Measurements from ENCODE around the gene KHNYN.

The KHNYN gene

DNA sequence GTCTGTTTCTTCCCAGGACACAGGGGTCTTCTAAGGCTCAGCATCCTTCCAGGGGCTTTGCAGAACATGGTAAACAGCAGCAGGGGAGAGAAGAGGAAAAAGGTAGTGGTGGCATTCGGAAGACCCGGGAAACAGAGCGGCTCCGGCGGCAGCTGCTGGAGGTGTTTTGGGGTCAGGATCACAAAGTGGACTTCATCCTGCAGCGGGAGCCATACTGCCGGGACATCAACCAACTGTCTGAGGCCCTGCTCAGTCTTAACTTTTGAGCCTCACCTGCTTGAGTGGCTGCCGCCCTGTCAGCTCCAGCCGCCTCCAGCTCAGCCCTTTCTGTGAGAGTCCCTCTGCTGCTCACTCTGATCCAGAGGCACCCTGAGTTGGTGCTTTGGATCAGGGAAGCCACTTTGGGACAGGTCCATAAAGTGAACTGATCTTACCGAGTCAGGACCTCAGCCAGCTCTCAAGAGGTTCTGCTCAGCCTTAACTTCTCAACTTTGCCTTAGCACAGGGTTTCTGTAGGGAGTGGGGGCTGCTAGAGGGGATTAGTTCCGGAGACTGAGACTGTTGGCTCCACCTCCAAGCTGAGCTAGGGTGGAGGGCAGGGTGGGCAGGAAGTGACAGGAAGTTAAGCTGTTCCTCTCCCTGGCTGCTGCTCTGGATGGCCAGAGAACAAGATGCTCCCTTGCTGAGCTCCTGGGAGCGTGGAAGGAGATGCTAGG is 7.4 kb downstream of the KHNYN start:
- Histone ChIP-seq H3K27ac (ENCODE audit: low read depth in 2 of 2, low read length in 2 of 2) (peak overlapping the region in 1 of 2 donors; percentile 46), H3K4me1 (ENCODE audit: control insufficient read depth in 2 of 2, insufficient read depth in 2 of 2, low read length in 2 of 2) (peaks cover 13 to 16% of the 10 kb centered on the region in 2 donors), H3K4me3 (ENCODE audit: low read length in 2 of 2) (no peak overlapping the region), H3K36me3 (ENCODE audit: control insufficient read depth in 2 of 2, insufficient read depth in 2 of 2, low read length in 2 of 2) (peaks cover 69 to 75% of the 10 kb centered on the region in 2 donors), H3K27me3 (ENCODE audit: control insufficient read depth in 2 of 2, insufficient read depth in 2 of 2, low read length in 2 of 2) (no peaks in the 10 kb centered on the region), H3K9ac (ENCODE audit: low read depth in 1 of 2, low read length in 2 of 2) (no peak overlapping the region), H3K9me3 (ENCODE audit: control insufficient read depth in 2 of 2, low read length in 2 of 2) (no peaks in the 10 kb centered on the region)

DNA sequence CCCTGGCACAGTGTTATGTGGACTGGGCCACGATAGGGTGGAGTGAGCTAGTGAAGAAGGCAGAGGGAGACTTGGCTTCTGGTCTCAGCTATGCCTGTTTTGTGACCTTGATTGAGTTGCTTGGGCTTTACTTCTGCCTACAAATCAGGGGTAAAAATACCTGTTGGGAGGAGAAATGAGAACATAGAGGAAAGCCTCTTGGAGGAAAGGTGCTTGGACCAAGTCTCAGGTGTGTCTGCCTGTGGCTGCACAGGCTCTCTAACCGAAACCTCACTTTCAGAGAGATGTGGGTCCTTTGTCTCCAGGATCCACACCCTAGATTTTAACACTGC is 7.9 kb downstream of the KHNYN start:
- H3K9ac ChIP-seq (ENCODE audit: low read depth in 1 of 2, low read length in 2 of 2) = no peak overlapping the region
- H3K4me1 ChIP-seq (ENCODE audit: control insufficient read depth in 2 of 2, insufficient read depth in 2 of 2, low read length in 2 of 2) = peaks cover 12 to 14% of the 10 kb centered on the region in 2 donors
- no peak overlapping the region for H3K27ac ChIP-seq (ENCODE audit: low read depth in 2 of 2, low read length in 2 of 2)
- H3K36me3 ChIP-seq (ENCODE audit: control insufficient read depth in 2 of 2, insufficient read depth in 2 of 2, low read length in 2 of 2) = peaks cover 64 to 70% of the 10 kb centered on the region in 2 donors
- H3K4me3 ChIP-seq (ENCODE audit: low read length in 2 of 2) = no peak overlapping the region
- no peaks in the 10 kb centered on the region for H3K9me3 ChIP-seq (ENCODE audit: control insufficient read depth in 2 of 2, low read length in 2 of 2)
- no peaks in the 10 kb centered on the region for H3K27me3 ChIP-seq (ENCODE audit: control insufficient read depth in 2 of 2, insufficient read depth in 2 of 2, low read length in 2 of 2)

DNA sequence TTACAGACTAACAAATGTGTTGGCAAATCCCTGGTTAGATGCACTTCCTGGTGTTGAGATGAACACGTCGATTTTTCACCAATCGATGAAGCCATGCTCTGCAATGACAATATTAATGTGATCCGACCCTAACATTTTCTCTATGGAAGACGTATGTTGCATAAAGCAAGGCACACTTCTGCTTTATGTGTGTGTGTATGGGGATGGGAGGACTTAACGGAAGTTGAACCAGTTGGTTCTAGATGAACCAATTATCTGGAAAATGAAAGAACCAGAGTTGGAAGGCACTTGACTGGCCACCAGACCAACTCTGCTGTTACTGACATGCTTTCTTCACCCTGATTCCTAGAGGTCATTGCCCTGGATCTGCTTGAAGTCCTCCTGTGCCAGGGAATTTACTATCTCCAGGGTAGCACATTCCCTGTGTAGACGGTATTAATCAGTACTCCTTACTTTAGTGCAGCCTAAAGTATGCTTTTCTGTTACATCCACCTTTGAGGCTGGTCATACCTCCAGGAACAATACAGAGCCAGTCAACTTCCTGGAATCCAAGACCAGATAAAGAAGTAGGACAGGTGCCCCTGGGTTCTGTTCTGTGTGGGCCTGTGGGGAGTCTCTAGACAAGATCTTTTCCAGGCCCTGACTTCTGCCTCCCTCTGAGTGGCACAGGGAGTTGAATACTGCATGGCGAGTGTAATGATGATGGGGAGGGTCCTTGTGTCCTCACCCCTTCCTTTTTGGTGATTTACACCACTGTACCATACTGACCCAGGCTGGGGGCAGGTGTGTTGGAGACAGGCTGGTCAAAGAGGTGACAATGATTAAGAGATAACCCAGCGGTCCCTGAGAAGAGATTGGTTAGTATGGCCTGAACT is 8.7 kb downstream of the KHNYN start:
- Histone ChIP-seq H3K9me3 (ENCODE audit: control insufficient read depth in 2 of 2, low read length in 2 of 2) (no peaks in the 10 kb centered on the region), H3K4me1 (ENCODE audit: control insufficient read depth in 2 of 2, insufficient read depth in 2 of 2, low read length in 2 of 2) (peaks cover 13 to 17% of the 10 kb centered on the region in 2 donors), H3K4me3 (ENCODE audit: low read length in 2 of 2) (no peak overlapping the region), H3K9ac (ENCODE audit: low read depth in 1 of 2, low read length in 2 of 2) (no peak overlapping the region), H3K27me3 (ENCODE audit: control insufficient read depth in 2 of 2, insufficient read depth in 2 of 2, low read length in 2 of 2) (no peaks in the 10 kb centered on the region), H3K36me3 (ENCODE audit: control insufficient read depth in 2 of 2, insufficient read depth in 2 of 2, low read length in 2 of 2) (peaks cover 56 to 63% of the 10 kb centered on the region in 2 donors), H3K27ac (ENCODE audit: low read depth in 2 of 2, low read length in 2 of 2) (no peak overlapping the region)

DNA sequence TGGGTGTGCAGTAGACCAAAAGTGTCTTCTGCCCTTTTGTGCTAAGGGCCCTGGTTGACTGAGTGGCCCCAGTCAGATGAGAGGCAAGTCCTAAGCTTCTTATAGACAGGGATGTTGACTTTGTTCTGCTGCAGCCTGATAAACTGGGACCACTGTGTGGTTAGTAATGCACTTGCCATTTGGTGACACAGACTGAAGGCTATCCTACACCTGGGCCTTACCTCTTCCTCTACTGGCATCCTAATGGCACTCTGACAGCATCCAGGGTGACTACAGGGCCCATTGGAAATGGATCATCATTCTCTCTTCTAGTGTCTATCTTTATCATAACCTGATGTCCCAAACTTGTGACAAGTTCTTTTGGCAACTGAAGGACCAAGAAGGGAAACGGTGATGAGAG is 9.5 kb downstream of the KHNYN start:
- no peak overlapping the region for H3K4me3 ChIP-seq (ENCODE audit: low read length in 2 of 2)
- no peak overlapping the region for H3K27ac ChIP-seq (ENCODE audit: low read depth in 2 of 2, low read length in 2 of 2)
- H3K9ac ChIP-seq (ENCODE audit: low read depth in 1 of 2, low read length in 2 of 2) = no peak overlapping the region
- no peaks in the 10 kb centered on the region for H3K27me3 ChIP-seq (ENCODE audit: control insufficient read depth in 2 of 2, insufficient read depth in 2 of 2, low read length in 2 of 2)
- H3K36me3 ChIP-seq (ENCODE audit: control insufficient read depth in 2 of 2, insufficient read depth in 2 of 2, low read length in 2 of 2) = peaks cover 48 to 55% of the 10 kb centered on the region in 2 donors
- H3K9me3 ChIP-seq (ENCODE audit: control insufficient read depth in 2 of 2, low read length in 2 of 2) = no peaks in the 10 kb centered on the region
- H3K4me1 ChIP-seq (ENCODE audit: control insufficient read depth in 2 of 2, insufficient read depth in 2 of 2, low read length in 2 of 2) = peaks cover 15 to 18% of the 10 kb centered on the region in 2 donors

DNA sequence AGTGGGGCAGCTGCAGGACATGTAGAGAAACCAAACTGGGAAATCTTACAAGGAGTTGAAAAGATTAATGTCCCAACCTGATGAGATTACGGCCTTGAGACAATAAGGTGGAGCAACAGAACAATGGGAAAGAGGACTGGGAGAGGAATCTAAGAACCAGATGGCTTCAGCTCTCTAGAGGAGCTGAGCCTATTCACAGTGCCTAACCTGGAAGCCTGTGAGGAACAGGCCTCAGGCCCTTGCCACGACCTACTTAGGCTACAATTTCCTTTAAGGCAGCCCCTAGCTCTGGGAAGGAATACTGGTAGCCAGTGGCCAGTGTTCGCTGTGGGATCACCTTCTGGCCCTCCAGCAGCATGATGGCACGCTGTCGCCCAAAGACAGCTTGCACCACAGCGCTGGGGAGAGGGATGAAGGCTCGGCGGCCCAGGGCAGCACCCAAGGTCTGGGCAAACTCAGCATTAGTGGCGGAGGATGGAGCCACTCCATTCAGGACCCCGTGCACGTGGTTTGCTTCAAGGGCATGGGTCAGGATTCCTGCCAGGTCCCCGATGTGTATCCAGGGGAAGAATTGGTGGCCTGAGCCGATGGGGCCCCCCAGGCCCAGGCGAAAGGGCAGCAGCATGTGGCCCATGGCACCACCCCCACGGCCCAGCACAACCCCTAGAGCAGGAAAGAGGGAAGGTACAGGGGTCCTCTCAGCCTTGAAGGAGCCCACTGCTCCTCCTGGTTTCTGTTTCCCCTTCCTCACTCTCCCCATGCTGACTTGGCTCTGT is 10.3 kb downstream of the KHNYN start:
- Histone ChIP-seq H3K9me3 (ENCODE audit: control insufficient read depth in 2 of 2, low read length in 2 of 2) (no peaks in the 10 kb centered on the region), H3K36me3 (ENCODE audit: control insufficient read depth in 2 of 2, insufficient read depth in 2 of 2, low read length in 2 of 2) (peaks cover 44 to 54% of the 10 kb centered on the region in 2 donors), H3K9ac (ENCODE audit: low read depth in 1 of 2, low read length in 2 of 2) (no peak overlapping the region), H3K4me3 (ENCODE audit: low read length in 2 of 2) (no peak overlapping the region), H3K4me1 (ENCODE audit: control insufficient read depth in 2 of 2, insufficient read depth in 2 of 2, low read length in 2 of 2) (peaks cover 15 to 18% of the 10 kb centered on the region in 2 donors), H3K27ac (ENCODE audit: low read depth in 2 of 2, low read length in 2 of 2) (no peak overlapping the region), H3K27me3 (ENCODE audit: control insufficient read depth in 2 of 2, insufficient read depth in 2 of 2, low read length in 2 of 2) (no peaks in the 10 kb centered on the region)

DNA sequence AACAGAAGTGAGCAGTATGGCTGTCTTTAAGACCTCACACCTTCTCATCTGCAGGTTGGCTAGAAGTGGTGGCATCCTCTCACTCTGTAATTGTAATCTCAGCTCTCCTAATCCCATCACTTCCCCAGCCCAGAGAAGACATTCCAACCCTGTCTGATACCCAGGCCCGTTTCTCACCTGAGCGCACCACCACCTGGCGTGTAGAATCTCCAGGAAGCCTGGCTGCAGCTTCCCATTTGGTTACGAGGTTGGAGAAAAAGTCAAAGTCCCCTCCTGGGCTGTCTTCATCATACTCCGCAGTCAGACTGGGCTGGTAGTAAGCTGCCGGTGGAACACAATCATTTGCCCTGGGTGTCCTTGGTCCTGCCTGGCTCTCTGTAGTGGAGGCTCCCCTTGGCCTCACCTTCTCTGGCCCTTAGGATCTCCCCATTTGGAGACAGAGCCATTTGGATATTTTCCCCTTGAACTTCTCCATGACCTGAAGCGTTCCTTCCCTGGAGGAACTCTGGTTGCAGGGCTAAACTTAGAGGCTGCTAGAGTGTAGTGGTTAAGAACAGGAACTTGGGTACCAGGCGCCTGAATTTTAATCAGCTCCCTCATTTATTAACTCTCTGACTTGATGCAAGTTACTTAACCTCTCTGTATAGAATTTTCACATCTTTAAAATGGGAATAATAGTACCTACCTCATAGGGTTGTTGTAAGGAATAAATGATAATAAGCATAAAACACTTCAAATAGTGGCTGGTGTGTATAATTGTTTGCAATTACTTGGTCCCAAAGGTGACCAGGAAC is 11.0 kb downstream of the KHNYN start:
- no peak overlapping the region for H3K4me3 ChIP-seq (ENCODE audit: low read length in 2 of 2)
- H3K36me3 ChIP-seq (ENCODE audit: control insufficient read depth in 2 of 2, insufficient read depth in 2 of 2, low read length in 2 of 2) = peaks cover 44 to 48% of the 10 kb centered on the region in 2 donors
- no peaks in the 10 kb centered on the region for H3K9me3 ChIP-seq (ENCODE audit: control insufficient read depth in 2 of 2, low read length in 2 of 2)
- no peaks in the 10 kb centered on the region for H3K27me3 ChIP-seq (ENCODE audit: control insufficient read depth in 2 of 2, insufficient read depth in 2 of 2, low read length in 2 of 2)
- no peak overlapping the region for H3K27ac ChIP-seq (ENCODE audit: low read depth in 2 of 2, low read length in 2 of 2)
- no peak overlapping the region for H3K9ac ChIP-seq (ENCODE audit: low read depth in 1 of 2, low read length in 2 of 2)
- peaks cover 15 to 18% of the 10 kb centered on the region in 2 donors for H3K4me1 ChIP-seq (ENCODE audit: control insufficient read depth in 2 of 2, insufficient read depth in 2 of 2, low read length in 2 of 2)

DNA sequence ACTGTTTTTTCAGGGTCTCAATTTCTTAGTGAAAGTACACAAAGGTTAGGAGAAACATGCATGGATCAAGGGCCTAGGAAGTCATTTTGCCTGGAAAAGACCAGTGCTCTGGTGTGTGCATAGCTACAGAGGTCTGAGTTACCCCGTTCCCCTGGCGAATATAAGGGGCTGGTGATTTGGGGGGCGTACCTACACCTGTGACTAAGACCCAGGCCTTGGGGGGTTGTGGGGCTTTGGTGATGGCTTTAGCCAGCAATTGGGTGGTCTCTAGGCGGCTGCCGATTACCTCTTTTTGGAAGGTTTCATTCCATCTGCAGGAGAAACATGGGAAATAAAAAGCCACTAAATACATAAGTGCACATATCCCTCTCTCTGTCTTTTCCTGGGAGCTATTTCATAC is 11.7 kb downstream of the KHNYN start:
- Histone ChIP-seq H3K27ac (ENCODE audit: low read depth in 2 of 2, low read length in 2 of 2) (peak overlapping the region; percentile 99), H3K36me3 (ENCODE audit: control insufficient read depth in 2 of 2, insufficient read depth in 2 of 2, low read length in 2 of 2) (peaks cover 37 to 41% of the 10 kb centered on the region in 2 donors), H3K4me3 (ENCODE audit: low read length in 2 of 2) (peak overlapping the region; percentile 84 to 94)

DNA sequence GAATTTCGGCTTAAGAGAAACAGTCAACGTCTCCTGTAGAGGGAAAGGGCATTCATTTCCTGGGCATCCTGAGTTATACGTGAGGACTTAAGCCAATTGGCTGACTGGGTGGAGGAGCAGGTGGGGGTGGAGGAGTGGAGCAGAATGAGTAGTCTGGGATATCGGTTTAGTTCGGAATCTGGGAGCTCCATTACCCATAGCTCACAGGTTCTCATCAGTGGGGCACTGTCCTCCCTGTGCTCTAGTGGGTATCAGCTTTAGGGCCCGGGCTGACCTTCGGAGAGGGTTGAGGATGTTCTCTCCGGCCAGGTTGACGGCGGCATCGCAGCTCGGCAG is 12.1 kb downstream of the KHNYN start:
- peak overlapping the region; percentile 99 for H3K27ac ChIP-seq (ENCODE audit: low read depth in 2 of 2, low read length in 2 of 2)
- no peaks in the 10 kb centered on the region for H3K9me3 ChIP-seq (ENCODE audit: control insufficient read depth in 2 of 2, low read length in 2 of 2)
- H3K9ac ChIP-seq (ENCODE audit: low read depth in 1 of 2, low read length in 2 of 2) = peak overlapping the region; percentile 94 to 97
- peak overlapping the region; percentile 84 to 94 for H3K4me3 ChIP-seq (ENCODE audit: low read length in 2 of 2)
- no peaks in the 10 kb centered on the region for H3K27me3 ChIP-seq (ENCODE audit: control insufficient read depth in 2 of 2, insufficient read depth in 2 of 2, low read length in 2 of 2)
- H3K36me3 ChIP-seq (ENCODE audit: control insufficient read depth in 2 of 2, insufficient read depth in 2 of 2, low read length in 2 of 2) = peaks cover 33 to 37% of the 10 kb centered on the region in 2 donors
- peaks cover 10 to 18% of the 10 kb centered on the region in 2 donors for H3K4me1 ChIP-seq (ENCODE audit: control insufficient read depth in 2 of 2, insufficient read depth in 2 of 2, low read length in 2 of 2)

More for the DNA sequence above, 11.7 kb downstream of the KHNYN start:
- peaks cover 11 to 18% of the 10 kb centered on the region in 2 donors for H3K4me1 ChIP-seq (ENCODE audit: control insufficient read depth in 2 of 2, insufficient read depth in 2 of 2, low read length in 2 of 2)
- no peaks in the 10 kb centered on the region for H3K9me3 ChIP-seq (ENCODE audit: control insufficient read depth in 2 of 2, low read length in 2 of 2)
- no peaks in the 10 kb centered on the region for H3K27me3 ChIP-seq (ENCODE audit: control insufficient read depth in 2 of 2, insufficient read depth in 2 of 2, low read length in 2 of 2)
- H3K9ac ChIP-seq (ENCODE audit: low read depth in 1 of 2, low read length in 2 of 2) = peak overlapping the region; percentile 94 to 97

DNA sequence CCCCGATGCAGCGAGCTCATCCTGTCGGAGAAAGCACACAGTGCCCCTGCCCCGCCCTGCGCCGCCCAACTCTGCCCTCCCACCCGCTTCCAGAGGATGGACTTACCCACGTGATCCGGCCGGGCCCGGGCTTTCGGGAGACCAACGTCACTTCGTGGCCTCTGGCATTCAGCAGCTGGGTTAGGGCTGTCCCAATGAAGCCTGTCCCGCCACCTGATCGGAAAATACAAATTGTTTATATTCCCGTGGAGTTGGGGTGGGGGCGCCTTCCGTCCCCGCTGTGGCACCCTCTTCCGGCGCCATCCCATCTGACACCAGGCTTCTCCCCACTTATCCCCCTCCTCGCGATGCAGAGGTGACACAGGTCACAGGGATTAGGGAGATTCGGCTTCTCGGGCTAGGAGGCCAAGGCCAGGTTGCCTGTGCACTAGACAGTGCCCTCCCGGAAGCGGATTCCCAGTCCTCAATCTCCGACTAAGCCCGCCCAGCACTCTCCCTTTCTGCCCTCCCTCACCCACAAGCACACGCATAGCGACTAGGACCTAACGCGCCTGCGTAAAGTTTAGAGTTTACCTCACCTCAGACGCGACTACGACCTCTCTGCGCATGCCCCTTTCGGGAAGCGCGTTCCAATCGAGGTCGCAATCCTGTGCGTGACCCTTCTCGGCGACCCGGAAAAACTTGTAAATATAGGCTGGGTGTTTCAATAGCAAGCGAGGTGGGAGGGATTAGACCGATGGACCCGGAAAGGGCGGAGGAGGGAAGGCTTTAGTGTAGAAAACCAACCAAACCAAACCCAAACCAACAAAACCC is 12.7 kb downstream of the KHNYN start, which contains the start of gene SDR39U1:
TSS of gene SDR39U1 (minus strand) at position 537 of the 813 bp plus-strand sequence. CDS start at position 530, 7 bp downstream.
- Histone ChIP-seq H3K4me1 (ENCODE audit: control insufficient read depth in 2 of 2, insufficient read depth in 2 of 2, low read length in 2 of 2) (peaks cover 10 to 16% of the 10 kb centered on the region in 2 donors), H3K9me3 (ENCODE audit: control insufficient read depth in 2 of 2, low read length in 2 of 2) (no peaks in the 10 kb centered on the region), H3K27me3 (ENCODE audit: control insufficient read depth in 2 of 2, insufficient read depth in 2 of 2, low read length in 2 of 2) (no peaks in the 10 kb centered on the region)

More for the DNA sequence above, 12.7 kb downstream of the KHNYN start, which contains the start of gene SDR39U1:
- Histone ChIP-seq H3K4me3 (ENCODE audit: low read length in 2 of 2) (peak within 1 kb of the TSS; percentile 84 to 94), H3K9ac (ENCODE audit: low read depth in 1 of 2, low read length in 2 of 2) (peak within 1 kb of the TSS; percentile 94 to 97), H3K36me3 (ENCODE audit: control insufficient read depth in 2 of 2, insufficient read depth in 2 of 2, low read length in 2 of 2) (peaks cover 27 to 31% of the 10 kb centered on the region in 2 donors), H3K27ac (ENCODE audit: low read depth in 2 of 2, low read length in 2 of 2) (peak within 1 kb of the TSS; percentile 99)
